ENCODE data around the gene DCAF12.
A peak's percentile ranks its signal among the peaks of the same experiment; 100 is the strongest.

- TF ChIP-seq SPI1 (IDR thresholded peaks at IDR 0.05; ENCODE audit: borderline replicate concordance, low read depth) (peak; percentile 60; the same call in 1 of the 2 replicates), CTCF (IDR thresholded peaks at IDR 0.05; ENCODE audit: insufficient read depth, low read length) (no peak)
These were observed 42.6 kb upstream of the DCAF12 start for GRCh38 chr9:34169125-34169524.

Measured in HL-60 (cell line).